A549 (cell line): ENCODE results near the gene BST2. TPM values are rescaled to one million over a fixed set of nuclear protein-coding genes. Genes with fewer than 3 reads are reported as not detected.
A peak's percentile ranks its signal among the peaks of the same experiment; 100 is the strongest.

ENCODE experiments used
- ATAC-seq, 2 experiments: fragments of 200-7000 bp in 1 of 2; fragments of >200 bp in 1 of 2; cut with Nextera tagmentation in 1 of 2; cut with Tn5 transposase in 1 of 2; 3 replicates each; pipeline versions ENCODE4 v1.8.0 to v1.9.1; 2018 to 2020; ENCODE audit warnings: mild to moderate bottlenecking in 1 of 2, moderate library complexity in 1 of 2
- CTCF ChIA-PET: fragments of 300-600 bp; sonication (Branson Sonifier 250); formaldehyde crosslinking; extraction: SDS; loops from one replicate; lab custom pipeline; 2021; ENCODE audit warnings: antibody characterized with exemption, inconsistent platforms; lab: Yijun Ruan, JAX
- POLR2A ChIA-PET: fragments of 350-600 bp; formaldehyde crosslinking; extraction: SDS; loops from one replicate; lab custom pipeline; 2021; ENCODE audit warnings: antibody characterized with exemption, inconsistent platforms; lab: Yijun Ruan, JAX
- DNase-seq, 2 experiments: peaks; one replicate each; pipeline versions ENCODE4 v3.0.0 to v3.0.0-alpha.2; 2011 to 2016; ENCODE audit warnings: low read depth in 1 of 2, low spot score in 1 of 2
- FAIRE-seq: peaks from 2 replicates; lab custom pipeline; 2011; peaks lifted over from hg19 to GRCh38; lab: Jason Lieb, UNC
- H3K27ac ChIP-seq, 2 experiments: fragments of >200 bp; sonication (Bioruptor Twin); formaldehyde crosslinking; 3 replicates each; pipeline ENCODE4 v1.5.1; 2016 to 2017
- H3K4me1 ChIP-seq: fragments of >200 bp; sonication (Bioruptor Twin); formaldehyde crosslinking; 3 replicates; pipeline ENCODE4 v1.6.1; 2016
- H3K4me2 ChIP-seq: fragments of >200 bp; sonication (Bioruptor Twin); formaldehyde crosslinking; 3 replicates; pipeline ENCODE4 v1.6.1; 2016
- H3K4me3 ChIP-seq: fragments of >200 bp; sonication (Bioruptor Twin); formaldehyde crosslinking; 3 replicates; pipeline ENCODE4 v1.5.1; 2016
- H3K9me3 ChIP-seq: fragments of >200 bp; sonication (Bioruptor Twin); formaldehyde crosslinking; 3 replicates; pipeline ENCODE4 v1.6.1; 2016
- BHLHE40 ChIP-seq: IDR thresholded peaks from 2 replicates; pipeline ENCODE4 v1.6.1; 2012; ENCODE audit warnings: low read depth, low read length, inconsistent platforms
- CBX8 ChIP-seq: fragments of 200-600 bp; sonication (generic); IDR thresholded peaks from 2 replicates; pipeline ENCODE4 v1.6.1; 2016
- CHD4 ChIP-seq: fragments of 200-600 bp; sonication (generic); IDR thresholded peaks from 2 replicates; pipeline ENCODE4 v1.6.1; 2016; ENCODE audit warnings: antibody characterized with exemption, mild to moderate bottlenecking, borderline replicate concordance
- EHMT2 ChIP-seq: fragments of 200-600 bp; sonication (generic); IDR thresholded peaks from 2 replicates; pipeline ENCODE4 v1.6.1; 2016; ENCODE audit warnings: antibody characterized with exemption, low read depth, mild to moderate bottlenecking, moderate library complexity
- EP300 ChIP-seq, 2 experiments: fragments of >200 bp; sonication (Bioruptor Twin); formaldehyde crosslinking; IDR thresholded peaks; 2 replicates in 1 of 2; 3 replicates in 1 of 2; pipeline ENCODE4 v1.6.1; 2016 to 2017
- GATA3 ChIP-seq: IDR thresholded peaks from 2 replicates; pipeline ENCODE4 v1.6.1; 2012; ENCODE audit warnings: borderline replicate concordance
- HOXA7 ChIP-seq: fragments of 250-450 bp; sonication (Bioruptor Pico); IDR thresholded peaks from 2 replicates; pipeline ENCODE4 v1.5.0; 2020; ENCODE audit warnings: mild to moderate bottlenecking, moderate library complexity
- HOXB5 ChIP-seq: fragments of 250-450 bp; sonication (Bioruptor Pico); IDR thresholded peaks from 2 replicates; pipeline ENCODE4 v1.5.0; 2020; ENCODE audit warnings: mild to moderate bottlenecking, moderate library complexity
- JUNB ChIP-seq: fragments of >200 bp; sonication (Bioruptor Twin); formaldehyde crosslinking; IDR thresholded peaks from 2 replicates; pipeline ENCODE4 v1.6.1; 2016
- NFE2L2 ChIP-seq: fragments of 150-350 bp; conservative IDR thresholded peaks from 2 replicates; pipeline ENCODE4 v1.6.1; 2014; ENCODE audit warnings: low read length
- NPAS2 ChIP-seq: fragments of 250-450 bp; sonication (Bioruptor Pico); IDR thresholded peaks from 2 replicates; pipeline ENCODE4 v1.8.0; 2022; ENCODE audit warnings: mild to moderate bottlenecking, moderate library complexity, borderline replicate concordance
- NR3C1 ChIP-seq: fragments of >200 bp; sonication (Bioruptor Twin); formaldehyde crosslinking; IDR thresholded peaks from 3 replicates; pipeline ENCODE4 v1.6.1; 2017
- POLR2A ChIP-seq: IDR thresholded peaks from 2 replicates; pipeline ENCODE4 v1.6.1; 2012; ENCODE audit warnings: mild to moderate bottlenecking, low read length
- RCOR1 ChIP-seq: fragments of 150-350 bp; IDR thresholded peaks from 2 replicates; pipeline ENCODE4 v1.6.1; 2014; ENCODE audit warnings: antibody characterized with exemption, low read length, low read depth
- SREBF2 ChIP-seq: fragments of 450-650 bp; IDR thresholded peaks from 2 replicates; pipeline ENCODE4 v1.6.1; 2014; ENCODE audit warnings: mild to moderate bottlenecking, moderate library complexity
- WGBS: methylation state at CpG from one replicate; pipeline ENCODE4 v1.1.6; 2017; ENCODE audit errors: missing lambda C conversion rate; 5-methylcytosine and 5-hydroxymethylcytosine counted together
- polyA plus RNA-seq, 4 experiments: library from polyadenylated mRNA; depleted of rRNA in 3 of 4; stranded (reverse); fragments of >200 nt; fragmentation: RNase III in 1 of 4; extraction: RNeasy Plus Mini Kit Qiagen cat#74134 plus additional on column Dnase treatment in 1 of 4; gene quantifications; 2 replicates in 3 of 4; 3 replicates in 1 of 4; pipeline ENCODE4 v1.2.3, GENCODE V29; 2011 to 2017
- TF ChIP-seq, protein P1 (sequence below): fragments of 150-350 bp; IDR thresholded peaks from 2 replicates; pipeline ENCODE4 v1.6.1; 2014; ENCODE audit warnings: low read depth, mild to moderate bottlenecking, low read length
- TF ChIP-seq, protein P2 (sequence below): fragments of >200 bp; sonication (Bioruptor Twin); formaldehyde crosslinking; IDR thresholded peaks from 3 replicates; pipeline ENCODE4 v1.6.1; 2016
- TF ChIP-seq, protein P3 (sequence below): fragments of 250-450 bp; sonication (Bioruptor Pico); IDR thresholded peaks from 2 replicates; pipeline ENCODE4 v1.5.0; 2021; ENCODE audit warnings: mild to moderate bottlenecking, moderate library complexity, borderline replicate concordance
- TF ChIP-seq, protein P4 (sequence below): fragments of 250-450 bp; sonication (Bioruptor Pico); IDR thresholded peaks from 2 replicates; pipeline ENCODE4 v1.5.0; 2020; ENCODE audit warnings: low read depth, mild to moderate bottlenecking, moderate library complexity

BST2 gene
- polyA plus RNA-seq, 2 of the 4 experiments (the other 2 are of a cell fraction): 0.12 to 0.26 TPM

DNA sequence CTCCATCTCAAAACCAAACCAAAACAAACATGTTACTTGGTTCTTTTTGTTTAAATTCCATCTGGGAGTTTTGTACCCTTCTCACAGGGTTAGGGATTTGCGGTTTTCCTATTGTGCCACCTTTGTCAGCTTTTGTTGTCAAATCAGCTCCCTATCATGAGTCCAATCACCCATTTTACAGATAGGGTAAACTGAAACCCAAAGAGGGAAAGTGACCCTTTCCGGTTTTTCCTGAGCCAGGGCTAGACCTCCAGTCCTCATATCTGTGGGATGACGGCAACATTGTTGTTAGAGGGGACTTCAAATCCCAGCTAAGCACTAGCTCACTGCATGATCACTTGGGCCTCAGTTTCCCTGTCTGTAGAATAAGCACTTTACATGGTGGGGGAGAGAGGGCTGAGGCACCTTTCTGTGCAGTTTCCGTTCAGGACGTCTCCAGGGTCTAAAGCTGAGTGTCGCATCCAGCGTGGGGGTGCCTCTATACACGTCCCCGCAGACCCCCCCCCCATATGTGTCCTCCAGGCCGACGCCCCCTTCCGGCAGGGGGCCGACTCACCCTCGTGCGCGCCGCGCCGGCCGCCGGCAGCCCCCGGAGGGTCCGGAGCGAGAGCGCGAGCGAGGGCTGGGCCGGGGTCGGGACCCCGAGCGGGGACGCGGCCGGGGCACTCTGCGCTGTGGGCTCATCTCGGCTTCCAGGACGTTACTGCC lies 15.3 kb downstream of the BST2 start:
- TF ChIP-seq NFE2L2 (no peak), BHLHE40 (no peak), CHD4 (0 out of 2 replicates have a peak, but pooled peaks have one; percentile 73), RCOR1 (no peak), EHMT2 (no peak), HOXA7 (no peak)
- TF ChIP-seq, protein P1, sequence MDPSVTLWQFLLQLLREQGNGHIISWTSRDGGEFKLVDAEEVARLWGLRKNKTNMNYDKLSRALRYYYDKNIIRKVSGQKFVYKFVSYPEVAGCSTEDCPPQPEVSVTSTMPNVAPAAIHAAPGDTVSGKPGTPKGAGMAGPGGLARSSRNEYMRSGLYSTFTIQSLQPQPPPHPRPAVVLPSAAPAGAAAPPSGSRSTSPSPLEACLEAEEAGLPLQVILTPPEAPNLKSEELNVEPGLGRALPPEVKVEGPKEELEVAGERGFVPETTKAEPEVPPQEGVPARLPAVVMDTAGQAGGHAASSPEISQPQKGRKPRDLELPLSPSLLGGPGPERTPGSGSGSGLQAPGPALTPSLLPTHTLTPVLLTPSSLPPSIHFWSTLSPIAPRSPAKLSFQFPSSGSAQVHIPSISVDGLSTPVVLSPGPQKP: no peak
- TF ChIP-seq, all 56 proteins: peak for 1
- H3K9me3 ChIP-seq: peaks cover 10% of the 10 kb centered on the region; the same call in 2 of the 3 replicates
- peak overlapping the region; percentile 47 for H3K4me3 ChIP-seq
- FAIRE-seq (no peak), ATAC-seq (no peak), DNase-seq (no peak)
- ChIA-PET CTCF (interaction anchor here (0.7 to 8.8 kb wide), 13 partner anchors 9 to 129 kb away, joined by 3 to 111 read pairs (median 4); partner anchors contain the start of genes MRPL34 and TMEM221), POLR2A (interaction anchor here (0.9 kb wide), 1 partner anchor 52 kb away, joined by 10 read pairs; the partner anchor contains the start of gene GTPBP3)
- peaks cover 4% of the 10 kb centered on the region; the same call in 1 of the 3 replicates for H3K4me1 ChIP-seq
- peak overlapping the region; percentile 97 for H3K4me2 ChIP-seq
- 82% methylated on average over 5 of the region's 37 CpGs for WGBS
- H3K27ac ChIP-seq: peak overlapping the region; percentile 62 to 78

DNA sequence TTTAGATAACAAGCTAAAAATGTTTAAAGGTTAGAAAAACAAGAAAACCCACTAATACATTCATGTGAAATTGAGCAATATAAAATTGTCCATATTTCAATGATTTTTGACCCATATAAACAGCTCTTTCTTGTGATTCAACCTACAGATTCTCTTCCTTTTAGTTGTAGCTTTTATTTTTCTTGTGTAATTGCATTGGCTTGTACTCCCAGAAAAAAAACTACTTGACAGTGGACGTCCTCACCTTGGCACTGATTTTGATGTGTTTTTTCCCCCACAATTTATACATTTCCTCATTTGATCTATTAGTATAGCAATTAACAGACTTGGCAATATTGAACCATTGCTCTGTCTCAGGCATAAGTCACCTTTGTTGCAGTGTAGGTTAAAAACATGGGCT lies 16.1 kb downstream of the BST2 start:
- no peak for ATAC-seq
- no peak overlapping the region for H3K4me3 ChIP-seq
- WGBS: 0% methylated on average over 1 of the region's 1 CpG
- POLR2A ChIA-PET: interaction anchor here (0.9 kb wide), 1 partner anchor 52 kb away, joined by 10 read pairs; the partner anchor contains the start of gene GTPBP3
- peaks cover 4% of the 10 kb centered on the region; the same call in 1 of the 3 replicates for H3K4me1 ChIP-seq
- no peak for DNase-seq
- H3K9me3 ChIP-seq: peaks cover 10% of the 10 kb centered on the region; the same call in 2 of the 3 replicates
- CTCF ChIA-PET: interaction anchor here (0.6 to 8.8 kb wide), 13 partner anchors 9 to 224 kb away, joined by 3 to 111 read pairs (median 4); partner anchors contain the start of gene TMEM221
- no peak overlapping the region for H3K27ac ChIP-seq
- TF ChIP-seq CBX8 (no peak), NR3C1 (no peak), NPAS2 (CRISPR knock-in tag) (no peak), HOXB5 (CRISPR knock-in tag) (no peak), NFE2L2 (no peak), POLR2A (no peak), JUNB (no peak), SREBF2 (no peak), EP300 (IDR thresholded peaks at IDR 0.05) (no peak), GATA3 (no peak)
- TF ChIP-seq, protein P2, sequence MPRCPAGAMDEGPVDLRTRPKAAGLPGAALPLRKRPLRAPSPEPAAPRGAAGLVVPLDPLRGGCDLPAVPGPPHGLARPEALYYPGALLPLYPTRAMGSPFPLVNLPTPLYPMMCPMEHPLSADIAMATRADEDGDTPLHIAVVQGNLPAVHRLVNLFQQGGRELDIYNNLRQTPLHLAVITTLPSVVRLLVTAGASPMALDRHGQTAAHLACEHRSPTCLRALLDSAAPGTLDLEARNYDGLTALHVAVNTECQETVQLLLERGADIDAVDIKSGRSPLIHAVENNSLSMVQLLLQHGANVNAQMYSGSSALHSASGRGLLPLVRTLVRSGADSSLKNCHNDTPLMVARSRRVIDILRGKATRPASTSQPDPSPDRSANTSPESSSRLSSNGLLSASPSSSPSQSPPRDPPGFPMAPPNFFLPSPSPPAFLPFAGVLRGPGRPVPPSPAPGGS: no peak
- TF ChIP-seq, protein P3, sequence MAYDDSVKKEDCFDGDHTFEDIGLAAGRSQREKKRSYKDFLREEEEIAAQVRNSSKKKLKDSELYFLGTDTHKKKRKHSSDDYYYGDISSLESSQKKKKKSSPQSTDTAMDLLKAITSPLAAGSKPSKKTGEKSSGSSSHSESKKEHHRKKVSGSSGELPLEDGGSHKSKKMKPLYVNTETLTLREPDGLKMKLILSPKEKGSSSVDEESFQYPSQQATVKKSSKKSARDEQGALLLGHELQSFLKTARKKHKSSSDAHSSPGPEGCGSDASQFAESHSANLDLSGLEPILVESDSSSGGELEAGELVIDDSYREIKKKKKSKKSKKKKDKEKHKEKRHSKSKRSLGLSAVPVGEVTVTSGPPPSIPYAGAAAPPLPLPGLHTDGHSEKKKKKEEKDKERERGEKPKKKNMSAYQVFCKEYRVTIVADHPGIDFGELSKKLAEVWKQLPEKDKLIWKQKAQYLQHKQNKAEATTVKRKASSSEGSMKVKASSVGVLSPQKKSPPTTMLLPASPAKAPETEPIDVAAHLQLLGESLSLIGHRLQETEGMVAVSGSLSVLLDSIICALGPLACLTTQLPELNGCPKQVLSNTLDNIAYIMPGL (CRISPR knock-in tag): no peak
- TF ChIP-seq, protein P4, sequence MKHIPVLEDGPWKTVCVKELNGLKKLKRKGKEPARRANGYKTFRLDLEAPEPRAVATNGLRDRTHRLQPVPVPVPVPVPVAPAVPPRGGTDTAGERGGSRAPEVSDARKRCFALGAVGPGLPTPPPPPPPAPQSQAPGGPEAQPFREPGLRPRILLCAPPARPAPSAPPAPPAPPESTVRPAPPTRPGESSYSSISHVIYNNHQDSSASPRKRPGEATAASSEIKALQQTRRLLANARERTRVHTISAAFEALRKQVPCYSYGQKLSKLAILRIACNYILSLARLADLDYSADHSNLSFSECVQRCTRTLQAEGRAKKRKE (CRISPR knock-in tag): no peak
- no peak for FAIRE-seq
- H3K4me2 ChIP-seq: no peak overlapping the region
